Effector memory CD8-positive, alpha-beta T cell (primary cell): Measurements from ENCODE around the gene GRIN2C.

Source experiments
- ATAC-seq: fragments of 150-1000 bp; cut with Tn5 transposase; replicated peaks from 2 replicates; pipeline ENCODE4 v1.10.0; 2021; ENCODE audit warnings: mild to moderate bottlenecking, moderate library complexity
- DNase-seq, 3 experiments: peaks; one replicate each; pipeline ENCODE4 v3.0.0; 2021
- H3K27ac Mint-ChIP-seq, 2 donors: one replicate each; pipeline ENCODE4 v1.8.0; 2022; ENCODE audit warnings: mild to moderate bottlenecking in 2 of 2, mixed read lengths in 2 of 2, moderate library complexity in 2 of 2
- H3K27me3 Mint-ChIP-seq, 2 donors: one replicate each; pipeline ENCODE4 v1.8.0; 2022; ENCODE audit warnings: mixed read lengths in 2 of 2
- H3K36me3 Mint-ChIP-seq: one replicate; pipeline ENCODE4 v1.8.0; 2022; ENCODE audit warnings: mild to moderate bottlenecking, moderate library complexity, mixed read lengths; ENCODE audit not compliant: insufficient read depth
- H3K4me1 Mint-ChIP-seq, 2 donors: one replicate each; pipeline ENCODE4 v1.8.0; 2022; ENCODE audit warnings: low read depth in 2 of 2, mixed read lengths in 2 of 2
- H3K4me3 Mint-ChIP-seq, 2 donors: one replicate each; pipeline ENCODE4 v1.8.0; 2022; ENCODE audit warnings: mild to moderate bottlenecking in 2 of 2, mixed read lengths in 2 of 2, moderate library complexity in 2 of 2
- H3K9me3 Mint-ChIP-seq, 2 donors: one replicate each; pipeline ENCODE4 v1.8.0; 2022; ENCODE audit warnings: mixed read lengths in 2 of 2

The GRIN2C gene

DNA sequence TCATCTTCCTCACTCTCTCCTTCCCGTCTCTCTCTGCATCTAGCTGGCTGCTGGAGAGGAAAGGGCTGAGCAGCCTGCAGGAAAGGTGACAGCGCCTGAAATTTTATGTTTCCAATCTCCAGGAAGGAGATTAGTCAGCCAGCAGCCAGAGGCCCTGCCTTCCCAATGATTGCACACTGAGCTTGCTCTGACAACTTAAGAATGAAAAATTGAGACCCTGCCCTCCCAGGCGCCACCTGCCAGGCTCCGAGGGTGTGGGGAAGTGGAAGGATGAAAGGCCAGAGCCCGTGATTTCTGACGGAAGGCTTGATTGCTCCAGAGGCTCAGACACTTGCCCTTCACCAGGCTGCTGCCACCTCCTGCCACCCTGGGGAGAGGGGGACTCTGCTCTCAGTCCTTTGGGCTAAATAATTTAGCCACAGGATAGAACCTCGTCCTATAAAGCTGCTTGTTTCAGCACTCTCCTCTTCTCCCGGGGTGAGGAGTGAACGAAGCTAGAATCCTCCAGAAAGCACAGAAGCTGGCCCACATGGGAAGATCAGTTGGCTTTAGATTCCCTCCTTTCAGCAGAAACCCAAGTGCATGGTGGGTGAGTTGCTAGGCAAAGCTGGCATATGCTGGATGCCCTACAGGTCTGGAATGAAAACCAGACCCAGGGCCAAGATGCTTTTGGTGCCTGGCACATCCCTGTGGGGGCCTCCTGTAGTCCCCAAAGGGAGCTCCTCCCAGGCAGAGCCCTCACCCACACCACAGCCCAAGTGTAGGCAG, 33.5 kb downstream of the GRIN2C start:
- Mint-ChIP-seq H3K9me3 (no peaks in the 10 kb centered on the region), H3K4me1 (peaks cover 0 to 3% of the 10 kb centered on the region in 2 donors), H3K27me3 (no peaks in the 10 kb centered on the region), H3K4me3 (no peak overlapping the region), H3K27ac (no peak overlapping the region), H3K36me3 (peaks cover 15% of the 10 kb centered on the region)
- no peak for ATAC-seq
- no peak for DNase-seq

DNA sequence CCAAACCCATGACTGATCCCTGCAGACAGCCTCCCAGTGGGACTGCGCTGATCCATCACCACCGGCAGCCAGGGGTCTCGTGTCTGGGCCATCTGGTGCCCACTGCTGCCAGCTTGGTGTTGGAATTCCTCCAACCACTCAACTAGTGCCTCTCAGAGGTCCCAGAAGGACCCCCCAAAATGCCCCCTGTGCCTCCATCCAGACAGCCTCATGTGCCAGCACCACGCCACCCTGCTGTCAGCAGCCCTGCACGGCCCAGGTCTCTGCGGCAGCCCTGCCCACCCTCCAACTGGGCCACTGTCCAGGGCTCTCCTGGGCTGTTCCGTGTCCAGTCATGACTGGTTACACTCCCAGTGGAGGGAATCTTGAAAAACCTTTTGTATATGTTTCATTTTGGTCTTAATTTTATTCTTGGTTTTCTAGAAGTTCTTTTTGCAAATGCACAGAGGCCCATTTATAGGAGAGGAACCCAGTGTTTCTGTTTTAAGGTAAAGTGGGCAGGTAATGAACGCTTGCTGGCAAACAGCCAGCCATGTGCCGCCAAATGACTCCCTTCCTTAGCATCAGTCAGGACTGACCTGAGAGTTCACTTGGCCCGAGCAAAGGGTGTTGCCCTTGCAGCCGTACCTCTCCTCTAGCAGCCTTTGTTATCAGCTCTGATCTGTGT, 34.6 kb downstream of the GRIN2C start:
- Mint-ChIP-seq H3K36me3 (peaks cover 18% of the 10 kb centered on the region), H3K27ac (no peak overlapping the region), H3K4me3 (no peak overlapping the region), H3K4me1 (peaks cover 0 to 3% of the 10 kb centered on the region in 2 donors), H3K9me3 (no peaks in the 10 kb centered on the region), H3K27me3 (no peaks in the 10 kb centered on the region)
- DNase-seq (no peak), ATAC-seq (no peak)

DNA sequence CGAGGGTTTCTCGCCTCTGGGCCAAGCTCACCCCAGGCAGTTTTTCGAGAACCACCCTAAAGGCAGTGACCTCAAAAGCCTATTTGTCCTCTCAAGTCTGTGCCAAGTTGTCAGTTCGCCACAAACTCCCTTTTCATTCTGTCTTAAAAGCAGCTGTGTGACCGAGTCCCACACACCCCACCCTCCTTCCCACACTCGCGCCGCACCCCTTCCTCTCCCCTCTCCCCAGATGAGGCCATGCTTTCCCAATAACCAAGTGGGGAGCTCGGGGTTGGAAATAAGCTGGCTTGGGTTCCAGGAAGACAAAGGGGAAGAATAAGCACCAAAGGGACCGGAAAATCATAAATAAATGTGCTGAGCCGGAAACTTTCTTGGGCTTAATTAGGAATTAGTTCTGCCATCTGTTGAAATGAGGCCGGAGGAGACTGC, 36.7 kb downstream of the GRIN2C start:
- DNase-seq: no peak
- peaks cover 0 to 3% of the 10 kb centered on the region in 2 donors for H3K4me1 Mint-ChIP-seq
- H3K4me3 Mint-ChIP-seq: no peak overlapping the region
- H3K36me3 Mint-ChIP-seq: peaks cover 27% of the 10 kb centered on the region
- no peak for ATAC-seq
- H3K27me3 Mint-ChIP-seq: no peaks in the 10 kb centered on the region
- H3K9me3 Mint-ChIP-seq: no peaks in the 10 kb centered on the region
- H3K27ac Mint-ChIP-seq: no peak overlapping the region

DNA sequence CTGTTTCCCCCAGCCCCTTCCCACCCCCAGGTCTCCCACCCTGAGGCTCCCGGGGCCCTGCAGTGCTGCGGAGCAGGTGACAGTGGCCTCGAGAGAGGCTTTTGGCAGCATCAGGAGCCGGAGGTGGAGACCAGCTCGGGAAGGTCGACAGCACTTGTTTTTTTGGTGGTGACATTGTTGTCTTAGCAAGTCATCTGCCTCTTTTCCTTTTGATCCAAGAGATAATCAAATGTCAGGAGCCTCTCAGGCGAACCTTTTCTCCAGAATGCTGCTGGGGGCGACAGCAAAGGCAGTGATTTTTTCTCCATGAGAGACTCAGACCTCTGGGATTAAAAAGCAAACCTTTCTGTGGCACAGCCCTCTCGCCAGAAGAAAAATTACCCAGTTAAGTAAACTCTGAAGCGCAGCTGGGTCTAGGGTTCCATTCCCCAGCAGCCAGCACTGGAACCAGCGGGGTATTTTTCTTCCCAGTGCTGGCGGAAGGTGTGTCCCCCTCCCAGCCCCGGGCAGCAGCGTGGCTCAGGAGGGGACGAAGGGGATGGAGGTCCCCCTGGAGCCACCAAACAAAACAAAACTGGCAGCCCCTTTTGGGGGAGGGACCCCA, 37.2 kb downstream of the GRIN2C start:
- H3K4me1 Mint-ChIP-seq: peaks cover 0 to 3% of the 10 kb centered on the region in 2 donors
- peaks cover 24% of the 10 kb centered on the region for H3K36me3 Mint-ChIP-seq
- no peak for ATAC-seq
- H3K4me3 Mint-ChIP-seq: no peak overlapping the region
- H3K9me3 Mint-ChIP-seq: no peaks in the 10 kb centered on the region
- no peak overlapping the region for H3K27ac Mint-ChIP-seq
- no peak for DNase-seq
- H3K27me3 Mint-ChIP-seq: no peaks in the 10 kb centered on the region

DNA sequence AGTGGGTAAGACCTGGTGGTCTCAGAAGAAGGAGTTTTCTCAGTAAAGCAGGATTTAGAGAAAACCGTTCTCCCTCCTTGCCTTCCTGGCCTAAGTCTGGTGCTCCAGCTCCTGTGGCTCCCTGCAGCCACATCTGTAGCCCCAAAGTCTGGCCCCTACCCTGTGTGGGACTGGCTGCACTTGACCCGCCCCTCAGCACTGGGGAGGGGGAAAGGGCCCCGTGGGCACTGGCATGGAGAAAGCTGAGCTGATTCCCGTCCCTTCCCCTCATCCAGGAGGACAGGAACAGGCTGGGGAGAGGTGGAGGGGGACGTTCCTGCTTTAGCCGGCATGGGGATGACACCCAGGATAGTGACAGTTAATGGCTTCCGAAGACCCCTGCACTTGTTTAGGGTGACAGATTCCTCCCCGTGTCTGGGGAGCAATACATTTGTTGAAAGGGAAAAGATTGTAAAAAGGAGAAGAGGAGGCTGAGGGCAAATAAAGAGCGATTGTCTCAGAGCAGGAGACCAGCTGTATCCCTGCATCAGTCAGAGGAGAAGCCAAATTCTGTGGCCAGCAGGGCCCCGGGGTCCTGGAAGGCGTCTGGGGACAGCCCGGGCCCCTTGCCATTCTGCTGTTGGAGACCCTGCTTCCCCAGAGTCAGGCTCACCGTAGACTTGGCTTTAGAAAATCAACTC, 37.9 kb downstream of the GRIN2C start:
- H3K9me3 Mint-ChIP-seq: no peaks in the 10 kb centered on the region
- H3K27ac Mint-ChIP-seq: peak overlapping the region in 1 of 2 donors; percentile 90
- no peak for DNase-seq
- H3K36me3 Mint-ChIP-seq: peaks cover 24% of the 10 kb centered on the region
- ATAC-seq: no peak
- no peaks in the 10 kb centered on the region for H3K27me3 Mint-ChIP-seq
- H3K4me1 Mint-ChIP-seq: peaks cover 2 to 3% of the 10 kb centered on the region in 2 donors
- no peak overlapping the region for H3K4me3 Mint-ChIP-seq

DNA sequence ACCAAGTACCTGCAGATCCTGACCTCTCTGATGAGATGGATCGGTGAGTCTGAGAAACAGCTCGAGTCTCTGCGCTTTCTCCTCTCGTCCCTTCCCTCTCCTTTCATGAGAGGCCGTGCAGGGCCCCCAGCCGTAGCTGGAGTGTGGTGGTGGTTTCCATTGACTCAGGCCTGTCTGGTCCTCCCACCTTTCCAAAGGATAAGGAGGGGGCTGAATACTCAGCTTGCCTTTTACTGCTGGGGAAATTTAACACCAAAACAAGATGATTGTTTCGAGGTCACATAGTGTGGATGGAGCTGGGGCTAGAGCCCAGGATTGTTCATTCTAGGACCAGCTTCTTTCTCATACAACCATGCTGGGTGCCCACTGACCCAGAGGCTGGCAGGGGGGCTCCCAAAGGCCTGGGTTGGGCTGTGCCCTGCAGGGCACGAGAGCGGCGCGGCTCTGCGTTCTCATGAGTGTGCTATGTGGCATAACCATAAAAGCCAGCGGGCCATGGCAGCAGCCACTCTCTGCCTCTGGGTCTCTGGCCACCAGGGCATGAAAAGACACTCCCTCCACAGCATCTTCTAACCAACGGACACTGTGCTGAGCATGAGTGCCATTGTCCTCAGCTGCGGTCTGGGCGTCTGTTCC, 39.8 kb downstream of the GRIN2C start:
- H3K4me3 Mint-ChIP-seq: no peak overlapping the region
- H3K4me1 Mint-ChIP-seq: peaks cover 3 to 4% of the 10 kb centered on the region in 2 donors
- ATAC-seq (no peak), DNase-seq (no peak)
- no peaks in the 10 kb centered on the region for H3K9me3 Mint-ChIP-seq
- H3K27ac Mint-ChIP-seq: no peak overlapping the region
- H3K36me3 Mint-ChIP-seq: peaks cover 24% of the 10 kb centered on the region
- H3K27me3 Mint-ChIP-seq: no peaks in the 10 kb centered on the region

DNA sequence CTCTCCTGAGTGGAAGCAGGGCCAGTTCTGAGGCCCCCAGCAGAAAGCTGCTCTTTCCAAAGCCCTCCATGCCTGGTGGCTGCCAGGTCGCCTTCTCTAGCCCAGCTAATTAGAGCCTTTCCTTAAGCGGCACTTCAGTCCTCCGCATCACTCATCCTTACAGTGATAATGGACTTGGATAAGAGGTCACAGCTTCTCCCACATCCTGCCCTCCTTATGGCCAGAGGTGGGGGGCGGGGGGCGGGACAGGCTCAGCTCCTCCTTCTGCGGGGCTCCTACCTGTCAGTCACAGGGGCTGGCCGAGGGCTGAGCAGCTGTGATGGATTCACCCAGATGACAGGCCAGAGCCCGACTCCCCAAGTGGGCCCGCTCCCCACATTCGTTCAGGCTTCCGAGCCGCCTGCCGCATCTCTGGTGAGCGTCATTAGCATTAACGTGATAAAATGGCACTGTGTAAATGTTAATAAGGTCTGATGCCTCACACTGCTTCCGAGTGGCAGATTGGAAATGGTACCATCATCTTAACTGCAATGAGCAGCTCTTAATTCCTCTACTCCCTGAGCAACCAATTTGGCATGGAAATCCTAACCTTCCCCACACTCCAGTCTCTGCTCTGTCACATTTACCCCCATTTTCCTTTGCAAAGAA, 41.3 kb downstream of the GRIN2C start:
- H3K36me3 Mint-ChIP-seq: peaks cover 24% of the 10 kb centered on the region
- H3K9me3 Mint-ChIP-seq: no peaks in the 10 kb centered on the region

DNA sequence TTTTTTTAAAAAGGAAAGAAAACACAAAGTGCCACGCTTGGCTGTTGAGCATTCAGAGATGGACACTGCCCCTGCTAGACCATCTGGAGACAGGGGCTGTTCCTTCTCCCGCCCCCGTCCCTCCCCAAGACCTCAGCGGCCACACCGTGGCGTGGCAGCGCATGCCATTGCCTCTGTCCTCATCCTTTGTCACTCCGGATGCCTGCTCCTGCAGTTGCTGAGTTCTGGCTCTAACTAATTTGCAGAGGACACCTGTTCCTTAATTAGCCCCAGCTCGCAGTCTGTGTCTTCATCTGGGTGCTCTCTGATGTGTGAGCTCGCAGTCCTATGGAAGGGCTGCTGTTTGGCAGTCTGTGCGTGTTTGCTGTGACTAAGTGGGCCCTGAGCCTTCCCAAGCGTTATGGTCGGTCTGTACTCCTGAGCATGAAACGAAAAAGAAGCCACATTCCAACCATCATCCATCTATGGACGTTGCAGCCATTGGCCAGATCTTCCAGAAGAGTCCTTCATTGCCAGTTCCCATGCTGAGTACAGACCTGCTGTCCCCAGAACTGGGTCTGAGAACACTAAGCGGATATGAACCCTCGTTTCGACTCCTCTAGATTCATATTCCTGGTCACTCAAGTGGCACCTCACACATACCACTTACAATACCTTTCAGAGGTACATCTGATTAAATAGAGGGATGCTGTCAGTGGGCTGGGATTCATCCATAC, 42.6 kb downstream of the GRIN2C start:
- H3K9me3 Mint-ChIP-seq: no peaks in the 10 kb centered on the region
- H3K4me3 Mint-ChIP-seq: no peak overlapping the region
- peaks cover 3 to 8% of the 10 kb centered on the region in 2 donors for H3K4me1 Mint-ChIP-seq
- no peak for DNase-seq
- peaks cover 25% of the 10 kb centered on the region for H3K36me3 Mint-ChIP-seq
- H3K27ac Mint-ChIP-seq: no peak overlapping the region
- H3K27me3 Mint-ChIP-seq: no peaks in the 10 kb centered on the region
- no peak for ATAC-seq

More for the DNA sequence above, 41.3 kb downstream of the GRIN2C start:
- DNase-seq (no peak), ATAC-seq (no peak)
- Mint-ChIP-seq H3K27me3 (no peaks in the 10 kb centered on the region), H3K4me3 (no peak overlapping the region), H3K4me1 (peaks cover 3 to 8% of the 10 kb centered on the region in 2 donors), H3K27ac (no peak overlapping the region)

DNA sequence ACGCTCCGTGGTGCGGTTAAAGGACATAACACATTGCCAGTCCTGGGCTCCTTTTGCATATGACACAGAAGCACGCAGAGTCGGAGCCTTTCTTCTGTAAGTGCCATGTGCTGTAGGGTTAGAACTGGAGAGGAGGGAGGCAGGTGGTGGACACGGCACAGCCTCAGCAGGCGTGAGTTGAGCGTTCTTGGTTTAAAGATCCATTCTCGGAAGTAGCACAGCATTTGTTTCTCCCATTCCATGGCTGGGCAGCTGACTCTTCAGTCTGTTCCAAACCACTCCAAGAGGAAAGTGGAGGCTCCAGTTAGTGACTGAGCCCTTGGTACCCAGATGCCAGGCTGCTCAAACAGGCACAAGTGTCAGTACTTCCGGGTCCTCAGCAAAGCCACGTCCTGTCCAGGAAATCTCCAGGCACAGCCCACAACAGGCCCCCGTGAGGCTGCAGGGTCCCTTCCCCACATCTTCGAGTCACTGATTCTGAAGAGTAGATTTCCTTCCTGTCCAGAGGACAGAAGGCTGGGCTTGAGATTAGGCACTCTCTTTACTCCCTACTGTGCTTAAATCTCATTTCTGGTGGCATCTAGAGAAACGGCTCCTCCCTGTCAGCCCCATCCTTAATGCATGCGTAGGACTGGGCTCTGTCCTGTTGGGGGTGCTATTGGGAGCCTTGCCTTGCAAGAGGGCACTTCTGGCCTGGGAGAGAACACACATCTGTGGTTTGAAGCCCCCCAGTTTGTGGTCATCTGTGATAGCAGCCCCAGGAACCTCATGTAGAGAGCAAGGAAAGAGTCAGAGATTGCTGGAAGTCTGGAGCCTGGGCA, 43.9 kb downstream of the GRIN2C start:
- H3K4me1 Mint-ChIP-seq: peaks cover 0 to 8% of the 10 kb centered on the region in 2 donors
- peak overlapping the region in 1 of 2 donors; percentile 20 for H3K27ac Mint-ChIP-seq
- DNase-seq: no peak
- H3K27me3 Mint-ChIP-seq: no peaks in the 10 kb centered on the region
- ATAC-seq: no peak
- H3K4me3 Mint-ChIP-seq: no peak overlapping the region
- H3K36me3 Mint-ChIP-seq: peaks cover 19% of the 10 kb centered on the region
- H3K9me3 Mint-ChIP-seq: no peaks in the 10 kb centered on the region

DNA sequence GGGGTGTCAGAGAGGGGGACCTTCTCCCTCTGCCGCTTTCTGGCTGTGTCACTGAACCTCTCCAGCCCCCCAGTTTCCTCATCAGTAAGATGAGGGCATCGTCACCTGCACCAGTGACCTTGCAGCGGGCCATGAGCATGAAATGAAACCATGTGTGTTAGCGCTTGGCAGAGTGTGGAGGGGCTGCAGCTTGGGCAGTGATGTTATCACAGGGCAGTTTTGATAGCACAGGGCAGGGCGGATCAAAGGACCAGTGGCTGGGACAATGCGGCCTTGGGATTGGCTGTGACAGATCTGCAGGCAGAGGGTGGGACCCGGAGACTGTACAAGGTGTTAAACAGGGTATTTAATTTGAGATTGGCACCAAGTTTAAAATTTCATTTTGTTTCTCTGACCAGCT, 44.6 kb downstream of the GRIN2C start:
- peaks cover 0 to 8% of the 10 kb centered on the region in 2 donors for H3K4me1 Mint-ChIP-seq
- no peaks in the 10 kb centered on the region for H3K9me3 Mint-ChIP-seq
- H3K36me3 Mint-ChIP-seq: peaks cover 16% of the 10 kb centered on the region
- no peaks in the 10 kb centered on the region for H3K27me3 Mint-ChIP-seq
- H3K27ac Mint-ChIP-seq: no peak overlapping the region
- DNase-seq (no peak), ATAC-seq (no peak)
- H3K4me3 Mint-ChIP-seq: no peak overlapping the region

DNA sequence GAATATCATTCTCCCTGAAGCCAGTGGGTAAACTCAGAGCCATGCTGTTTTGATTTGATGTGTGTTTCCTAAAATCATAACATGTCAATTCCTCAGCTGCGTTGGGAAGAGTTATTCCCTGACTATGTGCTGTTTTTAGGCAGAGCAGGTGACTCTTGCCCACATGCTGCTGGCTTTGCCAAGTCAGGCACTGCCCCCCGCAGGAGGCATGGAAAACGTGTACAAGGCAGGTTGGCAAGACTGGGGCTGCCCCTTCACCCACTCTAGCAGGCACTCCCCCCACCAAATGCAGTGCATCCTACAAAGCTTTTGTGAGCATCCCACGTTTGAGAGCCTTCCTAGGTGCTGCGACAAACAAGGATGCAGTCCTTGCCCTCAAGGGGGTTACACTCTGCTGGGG, 45.2 kb downstream of the GRIN2C start:
- no peak overlapping the region for H3K4me3 Mint-ChIP-seq
- peaks cover 0 to 8% of the 10 kb centered on the region in 2 donors for H3K4me1 Mint-ChIP-seq
- ATAC-seq (no peak), DNase-seq (no peak)
- peaks cover 16% of the 10 kb centered on the region for H3K36me3 Mint-ChIP-seq
- no peaks in the 10 kb centered on the region for H3K9me3 Mint-ChIP-seq
- no peaks in the 10 kb centered on the region for H3K27me3 Mint-ChIP-seq
- no peak overlapping the region for H3K27ac Mint-ChIP-seq
